Hippocampal formation (tissue), 2 donors: ENCODE measurements around the gene MED13.
A peak's percentile ranks its signal among the peaks of the same experiment; 100 is the strongest.
"Not testable (repeated sequence)": the region's sequence is repeated elsewhere in the genome, so short reads cannot be mapped to it uniquely, and the experiment has no call there.

ENCODE experiments used
- DNase-seq, 2 donors: peaks; one replicate each; lab custom pipeline; 2025; lab: John Stamatoyannopoulos, UW

Gene MED13

GRCh38 chr17:62090021-62090824 is 25.1 kb upstream of the MED13 start:
- DNase-seq = no peak

DNA sequence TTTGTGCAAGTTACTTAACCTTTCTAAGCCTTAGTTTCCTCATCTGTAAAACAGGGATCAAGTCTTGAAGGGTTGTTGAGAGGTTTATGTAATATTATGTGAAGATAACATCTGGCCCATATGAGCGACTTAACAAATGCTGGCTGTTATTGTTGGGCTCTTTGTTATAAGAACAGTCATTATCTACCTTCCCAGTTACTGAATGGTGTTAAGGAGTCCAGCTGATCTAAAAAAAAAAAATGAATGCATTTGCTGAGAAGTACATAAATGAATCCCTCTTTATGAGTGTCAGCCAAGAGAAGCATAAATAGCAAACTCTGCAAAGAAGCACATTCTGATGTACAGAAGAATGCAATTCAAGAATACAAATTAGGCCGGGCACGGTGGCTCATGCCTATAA is 24.3 kb upstream of the MED13 start:
- no peak for DNase-seq

GRCh38 chr17:62086737-62087136 is 21.7 kb upstream of the MED13 start:
- DNase-seq = no peak

- DNase-seq = no peak
Observed at GRCh38 chr17:62085511-62086408, 20.7 kb upstream of the MED13 start.

DNA sequence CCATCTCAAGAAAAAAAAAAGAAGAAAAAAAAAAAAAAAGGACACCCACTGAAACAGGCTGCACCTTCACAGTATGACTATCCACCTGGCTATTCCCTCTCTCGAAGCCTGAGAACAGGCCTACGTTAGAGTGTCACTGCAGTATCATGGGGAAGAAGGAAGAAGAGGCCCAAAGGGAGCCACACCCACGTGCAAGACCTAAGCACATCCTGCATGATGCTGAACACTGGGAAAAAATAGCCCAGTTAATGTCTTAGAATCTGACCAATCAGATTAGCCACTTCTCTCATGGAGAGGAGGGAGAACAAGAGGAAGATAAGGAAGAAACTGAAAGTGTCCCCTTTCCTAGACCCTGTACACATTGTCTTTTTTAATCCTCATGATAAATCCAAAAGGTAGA is 19.5 kb upstream of the MED13 start:
- no peak for DNase-seq

DNA sequence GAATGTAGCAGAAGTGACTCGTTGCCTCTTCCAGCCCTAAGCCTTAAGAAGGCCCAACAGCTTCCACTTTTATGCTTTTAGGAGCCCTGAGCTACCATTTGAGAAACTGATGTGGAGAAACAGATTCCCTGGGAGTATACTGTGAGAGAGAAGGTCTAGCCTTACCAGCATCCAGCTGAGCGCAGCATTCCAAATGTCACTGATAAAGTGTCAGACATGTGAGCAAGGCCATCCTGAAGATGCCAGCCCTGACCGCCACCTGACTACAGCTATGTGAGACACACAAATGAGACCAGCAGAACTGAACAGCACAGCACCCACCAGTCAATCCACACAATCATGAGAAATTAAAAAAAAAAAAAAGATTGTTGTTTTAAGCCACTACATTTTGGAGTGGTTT is 18.6 kb upstream of the MED13 start:
- no peak for DNase-seq

DNA sequence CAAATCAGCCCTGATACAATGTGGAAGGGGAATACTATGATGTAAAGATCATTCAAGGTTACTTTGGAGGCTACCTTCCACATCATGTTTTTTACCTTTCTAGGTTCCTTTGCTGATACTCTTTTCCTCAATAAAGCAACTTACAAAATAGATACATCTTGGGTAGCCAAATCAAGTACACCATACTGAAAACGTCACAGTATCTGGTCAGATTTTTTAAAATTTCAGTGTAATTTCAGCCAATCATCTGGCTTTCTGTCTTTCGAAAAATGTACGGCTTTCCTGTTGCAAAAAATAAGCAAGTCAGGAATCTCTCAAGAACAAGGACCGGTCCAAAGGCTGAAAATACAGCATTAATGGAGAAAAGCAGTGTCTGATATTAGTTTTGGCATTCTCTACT is 15.6 kb upstream of the MED13 start:
- no peak for DNase-seq

DNA sequence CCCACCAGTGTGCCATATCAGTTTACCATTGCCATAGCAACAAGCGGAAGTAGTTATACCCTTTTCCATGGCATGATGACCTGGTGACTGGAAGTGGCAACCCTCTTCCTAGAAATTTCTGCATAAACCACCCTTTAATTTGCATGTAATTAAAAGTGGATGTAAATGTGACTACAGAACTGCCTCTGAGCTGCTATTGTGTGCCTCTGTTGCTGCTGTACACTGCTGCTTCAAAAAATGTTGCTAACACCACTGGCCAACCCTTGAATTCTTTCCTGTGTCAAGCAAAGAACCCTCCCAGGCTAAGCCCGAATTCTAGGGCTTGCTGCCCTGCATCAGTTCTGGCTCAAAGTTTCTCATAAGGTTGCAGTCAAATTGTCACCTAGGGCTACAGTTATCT is 12.9 kb upstream of the MED13 start:
- no peak for DNase-seq

GRCh38 chr17:62076864-62077788 is 12.0 kb upstream of the MED13 start:
- DNase-seq = no peak

GRCh38 chr17:62075308-62075815 is 10.3 kb upstream of the MED13 start:
- DNase-seq = no peak

- no peak for DNase-seq
Observed at GRCh38 chr17:62073993-62074392, 8.9 kb upstream of the MED13 start.

GRCh38 chr17:62072855-62073254 is 7.8 kb upstream of the MED13 start:
- DNase-seq = not testable (repeated sequence)

GRCh38 chr17:62070900-62071299 is 5.8 kb upstream of the MED13 start:
- no peak for DNase-seq

DNA sequence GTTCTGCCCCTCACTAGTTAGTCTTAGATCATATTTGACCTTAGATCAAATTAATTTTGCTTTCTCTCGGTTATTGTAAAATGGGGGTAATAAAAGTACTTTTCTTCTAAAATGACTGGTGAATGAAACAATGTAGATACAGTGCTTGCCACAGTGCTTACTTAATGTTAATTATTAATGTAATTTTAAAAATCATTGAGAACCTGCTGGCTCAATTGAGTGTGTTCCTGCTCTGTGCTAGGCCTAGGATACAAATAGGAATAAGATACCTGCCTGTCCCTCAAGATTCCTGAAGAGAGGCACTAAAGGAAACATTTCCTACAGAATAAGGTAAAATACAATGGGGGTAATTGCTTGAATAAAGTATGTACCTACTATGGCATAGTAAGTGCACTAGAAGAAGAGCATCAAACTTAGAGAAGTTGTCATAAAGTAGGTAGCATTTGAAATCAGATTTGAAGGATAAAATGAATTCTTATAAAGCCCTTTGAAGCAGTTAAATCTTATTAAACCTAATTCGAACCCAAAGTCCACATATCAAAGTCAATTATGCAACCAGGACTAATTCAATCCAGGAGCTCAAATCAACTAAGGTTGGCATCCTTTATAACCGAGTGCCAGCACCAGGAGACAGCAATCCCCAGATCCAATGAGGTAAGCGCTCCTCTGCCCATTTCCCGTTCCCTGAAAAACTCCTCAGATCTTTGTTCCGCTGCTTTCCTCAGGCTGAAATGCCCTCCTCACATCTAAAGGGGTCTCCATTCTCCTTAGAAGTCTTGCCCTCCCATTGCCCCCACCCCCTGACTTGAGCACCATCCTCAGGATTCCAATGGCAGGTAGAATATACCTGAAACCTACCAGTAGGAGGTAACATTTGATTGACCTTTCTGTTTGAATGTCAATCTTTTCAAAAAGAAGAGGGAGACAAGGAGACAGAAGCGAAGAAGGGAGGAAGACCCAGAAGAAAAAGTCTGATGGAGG is 2.4 kb upstream of the MED13 start:
- DNase-seq = no peak

- DNase-seq = peak; percentile 95 to 97
Observed at GRCh38 chr17:62065611-62066468, 762 bp upstream of the MED13 start.

DNA sequence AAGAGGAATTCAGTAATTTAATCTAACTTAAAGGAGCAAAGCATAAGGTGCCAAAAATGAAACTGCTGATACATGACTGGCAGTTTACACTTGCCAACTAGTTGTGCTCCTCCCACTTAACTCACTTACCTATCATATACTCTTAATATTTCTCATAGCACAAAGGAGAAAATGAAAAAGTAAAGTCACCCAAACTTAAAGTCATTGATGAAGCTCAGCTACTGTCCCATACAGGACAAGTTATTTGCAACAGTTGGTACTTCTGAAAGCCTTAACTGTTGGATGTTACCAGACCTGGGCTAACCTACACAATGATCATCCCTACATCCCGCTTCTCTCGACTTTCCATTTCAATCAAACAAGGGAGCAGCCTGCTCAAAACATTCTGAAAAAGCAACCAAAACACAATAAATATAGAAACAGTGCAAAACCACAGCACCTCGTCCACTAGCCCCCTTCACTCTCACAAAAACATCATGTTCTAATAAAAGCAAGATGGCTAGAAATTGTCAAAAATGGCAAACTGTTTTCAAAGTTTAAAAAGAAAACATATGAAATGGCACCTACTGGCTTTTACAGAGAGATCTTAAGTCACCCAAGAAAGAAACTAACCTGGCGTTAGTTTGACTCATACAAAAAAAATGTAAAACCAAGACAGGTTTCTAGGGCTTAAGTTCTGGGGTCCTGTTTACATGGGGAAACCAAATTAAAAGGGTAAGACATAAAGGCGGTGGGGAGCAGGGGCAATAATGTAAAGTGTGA is 868 bp downstream of the MED13 start:
- no peak for DNase-seq

GRCh38 chr17:62062944-62063343 is 2.1 kb downstream of the MED13 start:
- no peak for DNase-seq

DNA sequence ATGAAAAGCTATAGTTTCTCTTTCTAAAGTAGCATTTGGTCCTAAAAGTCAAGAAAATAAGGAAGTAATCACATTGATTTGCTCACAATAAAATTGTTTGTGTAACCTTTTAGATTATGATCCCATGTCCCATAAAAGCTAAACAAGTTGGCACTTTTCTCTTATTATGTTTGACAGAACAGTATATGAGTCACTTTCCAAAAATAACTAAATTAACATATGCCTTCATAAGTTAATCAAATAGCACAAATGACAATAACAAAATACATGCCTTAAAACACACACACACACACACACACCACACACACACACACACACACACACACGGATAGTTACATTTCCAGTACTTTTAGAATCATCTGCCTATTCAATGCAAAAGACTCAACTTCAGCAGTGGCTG is 2.8 kb downstream of the MED13 start:
- no peak for DNase-seq

- DNase-seq = no peak
Observed at GRCh38 chr17:62059414-62059813, 5.7 kb downstream of the MED13 start.
